ENCODE data around the gene MRPL36.

DNA sequence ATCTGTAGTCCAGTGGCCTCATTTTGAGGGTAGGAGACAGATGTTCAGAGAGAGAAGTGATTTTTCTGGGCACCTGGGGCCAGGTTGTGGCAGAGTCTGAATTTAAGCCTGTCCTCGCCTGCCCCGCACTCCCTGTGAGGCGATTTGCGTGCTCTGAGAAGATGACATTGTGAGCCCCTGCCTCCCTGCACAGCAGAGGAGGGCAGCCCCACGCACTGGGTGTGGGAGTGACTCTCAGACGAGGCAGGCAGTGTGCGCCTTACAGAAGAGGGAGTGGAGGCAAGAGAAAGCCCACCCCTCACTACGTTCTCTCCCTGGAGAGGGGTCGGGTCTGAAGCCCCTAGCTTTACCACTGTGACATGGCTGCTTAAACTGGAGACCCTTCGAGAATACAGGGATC, 47.4 kb upstream of the MRPL36 start:
- TF ChIP-seq EZH2 (IDR thresholded peaks at IDR 0.05): no peak
- TF ChIP-seq POLR2AphosphoS5 (IDR thresholded peaks at IDR 0.05; ENCODE audit: borderline replicate concordance, low read depth, low read length): no peak

Data from SK-N-MC (cell line).